T-helper 17 cell (primary cell): ENCODE data around the gene FBRS. TPM values are rescaled to one million over a fixed set of nuclear protein-coding genes. Genes with fewer than 3 reads are reported as not detected.

Experiments used
- ATAC-seq: fragments of 150-1000 bp; cut with Tn5 transposase; 2 replicates; pipeline ENCODE4 v1.10.0; 2021; ENCODE audit warnings: mild to moderate bottlenecking, moderate library complexity
- DNase-seq, 3 donors: peaks; one replicate each; pipeline versions ENCODE4 v3.0.0 to v3.0.0-alpha.2; 2020 to 2021
- H3K9me3 ChIP-seq: one replicate; pipeline ENCODE4 v1.7.0; 2013; ENCODE audit warnings: low read length, mild to moderate bottlenecking; ENCODE audit not compliant: control insufficient read depth, poor library complexity, severe bottlenecking
- H3K27ac Mint-ChIP-seq: one replicate; pipeline ENCODE4 v1.8.0; 2022; ENCODE audit warnings: mild to moderate bottlenecking, moderate library complexity, mixed read lengths
- H3K27me3 Mint-ChIP-seq: one replicate; pipeline ENCODE4 v1.8.0; 2022; ENCODE audit warnings: mixed read lengths
- H3K36me3 Mint-ChIP-seq: one replicate; pipeline ENCODE4 v1.8.0; 2022; ENCODE audit warnings: low read depth, mixed read lengths
- H3K4me1 Mint-ChIP-seq: one replicate; pipeline ENCODE4 v1.8.0; 2022; ENCODE audit warnings: mild to moderate bottlenecking, mixed read lengths
- H3K4me3 Mint-ChIP-seq: one replicate; pipeline ENCODE4 v1.8.0; 2022; ENCODE audit warnings: mild to moderate bottlenecking, moderate library complexity, mixed read lengths
- total RNA-seq, 4 donors: library from RNA in 2 of 4; stranded (reverse) in 2 of 4; gene quantifications; one replicate each; pipeline ENCODE4 v1.2.3 and lab custom pipeline; 2022 to 2026

FBRS gene
- total RNA-seq (100 to 1,000 TPM; 217 to 246 TPM), total RNA-seq (lab: John Stamatoyannopoulos, UW) (94.0 to 166 reads per million in 2 donors)

- Mint-ChIP-seq H3K4me3 (peak within 1 kb of the TSS; percentile 93), H3K27me3 (no peaks in the 10 kb centered on the region), H3K36me3 (peaks cover 10% of the 10 kb centered on the region), H3K27ac (peak within 1 kb of the TSS; percentile 99), H3K4me1 (peaks cover 41% of the 10 kb centered on the region)
- ATAC-seq (peak; percentile 76), DNase-seq (peak; percentile 99 to 100 (median 99))
- H3K9me3 ChIP-seq: no peaks in the 10 kb centered on the region
Measured at GRCh38 chr16:30657866-30658730, at the start of gene FBRS. FBRS (plus strand) TSS chr16:30658431; CDS start chr16:30659519, 1,088 bp downstream.

DNA sequence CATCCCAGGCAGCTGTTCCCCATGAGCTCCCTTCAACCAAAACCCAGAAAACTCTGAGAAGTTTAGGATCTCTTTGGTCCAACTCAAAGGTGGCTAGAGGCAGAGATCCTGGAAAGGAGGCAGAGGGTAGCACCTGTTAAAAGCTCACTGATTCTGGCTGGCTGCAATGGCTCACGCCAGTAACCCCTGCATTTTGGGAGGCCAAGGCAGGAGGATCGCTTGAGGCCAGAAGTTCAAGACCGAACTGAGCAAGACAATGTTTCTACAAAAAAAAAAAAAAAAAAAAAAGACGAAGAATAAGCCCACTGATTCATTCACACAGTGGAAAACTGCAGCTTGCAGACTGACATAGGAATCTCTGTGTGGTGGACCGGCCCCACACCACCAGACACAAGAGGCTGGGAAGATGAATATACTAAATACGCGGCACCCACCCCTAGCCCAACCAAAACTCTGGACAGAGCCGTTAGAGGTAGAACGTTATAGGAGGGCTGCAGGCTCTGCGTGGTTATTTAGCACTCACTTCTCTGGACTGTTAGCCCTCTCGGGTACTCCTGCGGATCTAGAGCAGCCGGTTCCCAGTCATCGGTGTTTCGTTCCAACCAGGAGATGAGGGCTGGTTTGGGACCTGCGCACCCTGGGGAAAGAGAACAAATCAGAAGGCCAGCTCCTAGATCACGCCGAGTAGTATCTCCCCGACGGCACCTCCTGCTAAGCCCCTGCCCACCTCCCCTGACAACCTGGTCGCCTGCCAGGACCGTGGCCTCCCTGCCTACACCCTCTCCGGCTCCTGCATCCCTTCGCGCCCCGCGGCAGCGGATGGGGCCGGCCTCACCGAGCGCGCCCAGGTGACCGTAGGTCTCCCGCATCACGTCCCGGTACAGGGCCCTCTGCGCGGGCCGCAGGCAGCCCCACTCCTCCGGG lies 49.0 kb upstream of the FBRS start:
- H3K27me3 Mint-ChIP-seq: no peaks in the 10 kb centered on the region
- DNase-seq (peak in 2 of 3 donors; percentile 29 to 30), ATAC-seq (peak; percentile 51)
- H3K27ac Mint-ChIP-seq: peak overlapping the region; percentile 92
- H3K4me3 Mint-ChIP-seq: peak overlapping the region; percentile 97
- no peaks in the 10 kb centered on the region for H3K9me3 ChIP-seq
- peaks cover 4% of the 10 kb centered on the region for H3K36me3 Mint-ChIP-seq
- H3K4me1 Mint-ChIP-seq: peaks cover 14% of the 10 kb centered on the region

DNA sequence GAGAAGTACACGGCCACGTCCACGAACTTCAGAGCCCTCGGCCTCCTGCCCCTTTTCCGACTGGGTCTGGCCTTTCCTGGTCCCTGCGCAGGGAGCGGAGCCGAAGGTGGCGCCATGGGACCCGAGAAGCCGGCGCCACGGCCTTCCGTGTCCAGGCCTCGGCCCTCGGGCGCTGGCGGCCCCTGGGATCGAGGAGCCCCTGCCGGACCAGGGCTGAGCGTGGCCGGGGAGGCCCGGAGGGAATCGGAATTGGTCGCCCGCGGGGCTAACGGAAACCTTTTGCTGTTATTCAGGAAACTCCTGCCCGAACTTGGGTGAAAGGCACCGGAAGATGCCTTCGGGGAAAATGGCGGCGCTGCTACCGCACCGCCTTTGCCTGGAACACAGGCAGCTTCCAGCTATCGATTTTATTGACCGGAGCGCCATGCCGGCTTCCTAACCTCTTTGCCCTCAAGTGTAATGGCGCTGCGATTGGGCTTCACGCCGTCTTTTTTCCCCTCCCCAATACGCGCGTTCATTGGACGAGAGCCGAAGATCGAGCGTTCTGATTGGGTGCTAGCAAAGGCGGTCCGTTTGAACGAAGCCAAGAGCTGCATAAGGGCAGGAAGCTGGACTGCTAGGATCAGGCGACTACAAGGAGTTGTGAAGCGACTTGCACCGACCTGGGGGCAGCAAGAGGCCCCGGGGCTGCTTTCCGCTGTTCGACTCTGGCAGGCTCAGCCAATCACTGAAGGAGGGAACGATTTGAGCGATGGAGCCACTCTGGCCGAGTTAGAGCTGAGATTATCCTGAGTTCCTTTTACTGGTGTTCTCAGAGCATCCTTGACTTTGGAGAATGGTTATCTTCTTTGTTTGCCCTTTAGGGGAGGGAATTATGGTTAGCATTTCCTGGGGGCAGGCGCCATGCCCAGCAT lies 48.0 kb upstream of the FBRS start, which contains the start of gene ZNF689:
Gene ZNF689 (minus strand): TSS at position 464 of the 914 bp plus-strand sequence. CDS start 348 bp downstream, at position 116.
- DNase-seq (peak; percentile 80 to 93 (median 90)), ATAC-seq (peak; percentile 90)
- no peaks in the 10 kb centered on the region for H3K36me3 Mint-ChIP-seq

GRCh38 chr16:30615358-30616091 lies 42.7 kb upstream of the FBRS start:
- H3K27ac Mint-ChIP-seq: no peak overlapping the region
- peaks cover under 1% of the 10 kb centered on the region for H3K4me1 Mint-ChIP-seq
- no peak overlapping the region for H3K4me3 Mint-ChIP-seq
- ATAC-seq (peak; percentile 88), DNase-seq (peak; percentile 46 to 68 (median 57))
- no peaks in the 10 kb centered on the region for H3K27me3 Mint-ChIP-seq
- H3K36me3 Mint-ChIP-seq: no peaks in the 10 kb centered on the region
- H3K9me3 ChIP-seq: no peaks in the 10 kb centered on the region

More for the DNA sequence above, 48.0 kb upstream of the FBRS start, which contains the start of gene ZNF689:
- Mint-ChIP-seq H3K27ac (peak within 1 kb of the TSS; percentile 92), H3K4me3 (peak within 1 kb of the TSS; percentile 97), H3K4me1 (peaks cover 14% of the 10 kb centered on the region), H3K27me3 (no peaks in the 10 kb centered on the region)
- no peaks in the 10 kb centered on the region for H3K9me3 ChIP-seq

- DNase-seq: no peak
- ATAC-seq: no peak
- no peaks in the 10 kb centered on the region for H3K36me3 Mint-ChIP-seq
- peaks cover 18% of the 10 kb centered on the region for H3K27me3 Mint-ChIP-seq
- no peaks in the 10 kb centered on the region for H3K4me1 Mint-ChIP-seq
- H3K4me3 Mint-ChIP-seq: no peak overlapping the region
- H3K9me3 ChIP-seq: no peaks in the 10 kb centered on the region
- no peak overlapping the region for H3K27ac Mint-ChIP-seq
Measured at GRCh38 chr16:30619202-30619601, 39.0 kb upstream of the FBRS start.

DNA sequence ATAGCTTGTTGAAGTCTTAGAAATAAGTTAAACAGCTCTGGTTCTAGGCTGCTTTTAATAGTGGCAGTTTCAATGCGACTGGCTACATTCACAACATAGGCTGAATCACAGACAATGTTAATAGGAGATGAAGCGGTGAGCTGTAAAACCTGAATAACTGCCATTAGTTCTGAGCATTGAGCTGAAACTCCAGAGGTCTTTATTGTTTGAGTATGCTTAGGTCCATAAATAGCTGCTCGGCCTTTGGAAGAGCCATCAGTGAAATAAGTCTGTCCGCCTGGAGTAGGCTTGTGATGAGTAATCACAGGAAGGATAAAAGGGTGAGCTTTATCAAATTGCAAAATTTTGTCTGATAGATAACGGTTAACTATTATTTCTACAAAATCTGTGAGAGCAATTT lies 38.6 kb upstream of the FBRS start:
- Mint-ChIP-seq H3K4me3 (no peak overlapping the region), H3K27me3 (peaks cover 18% of the 10 kb centered on the region), H3K27ac (no peak overlapping the region), H3K36me3 (no peaks in the 10 kb centered on the region), H3K4me1 (no peaks in the 10 kb centered on the region)
- DNase-seq (no peak), ATAC-seq (no peak)
- no peaks in the 10 kb centered on the region for H3K9me3 ChIP-seq

- no peaks in the 10 kb centered on the region for H3K4me1 Mint-ChIP-seq
- no peak overlapping the region for H3K4me3 Mint-ChIP-seq
- no peak overlapping the region for H3K27ac Mint-ChIP-seq
Measured at GRCh38 chr16:30620169-30620568, 38.1 kb upstream of the FBRS start.

DNA sequence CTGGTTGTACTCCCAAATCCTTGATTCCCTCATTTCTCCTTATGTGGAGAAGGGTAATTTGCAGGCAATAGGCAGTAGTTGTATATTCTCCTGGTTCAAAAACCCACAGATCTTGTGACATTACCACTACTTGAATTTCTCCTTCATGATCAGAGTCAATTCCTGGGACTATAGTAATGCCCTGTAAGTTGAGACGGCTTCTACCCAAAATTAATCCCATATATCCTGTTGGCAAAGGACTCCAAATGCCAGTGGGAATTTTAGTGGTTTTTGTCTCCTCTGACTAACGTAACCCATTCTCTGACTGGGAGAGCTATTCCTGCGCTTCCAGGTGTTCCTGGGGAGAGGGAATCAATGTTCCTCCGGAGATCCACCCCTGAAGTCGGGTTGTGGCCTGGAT lies 36.5 kb upstream of the FBRS start:
- no peaks in the 10 kb centered on the region for H3K36me3 Mint-ChIP-seq
- H3K4me1 Mint-ChIP-seq: no peaks in the 10 kb centered on the region
- ATAC-seq (no peak), DNase-seq (no peak)
- no peak overlapping the region for H3K27ac Mint-ChIP-seq
- no peaks in the 10 kb centered on the region for H3K9me3 ChIP-seq
- peaks cover 18% of the 10 kb centered on the region for H3K27me3 Mint-ChIP-seq
- no peak overlapping the region for H3K4me3 Mint-ChIP-seq

More at GRCh38 chr16:30620169-30620568, 38.1 kb upstream of the FBRS start:
- H3K9me3 ChIP-seq: no peaks in the 10 kb centered on the region
- DNase-seq (no peak), ATAC-seq (no peak)
- Mint-ChIP-seq H3K36me3 (no peaks in the 10 kb centered on the region), H3K27me3 (peaks cover 18% of the 10 kb centered on the region)

DNA sequence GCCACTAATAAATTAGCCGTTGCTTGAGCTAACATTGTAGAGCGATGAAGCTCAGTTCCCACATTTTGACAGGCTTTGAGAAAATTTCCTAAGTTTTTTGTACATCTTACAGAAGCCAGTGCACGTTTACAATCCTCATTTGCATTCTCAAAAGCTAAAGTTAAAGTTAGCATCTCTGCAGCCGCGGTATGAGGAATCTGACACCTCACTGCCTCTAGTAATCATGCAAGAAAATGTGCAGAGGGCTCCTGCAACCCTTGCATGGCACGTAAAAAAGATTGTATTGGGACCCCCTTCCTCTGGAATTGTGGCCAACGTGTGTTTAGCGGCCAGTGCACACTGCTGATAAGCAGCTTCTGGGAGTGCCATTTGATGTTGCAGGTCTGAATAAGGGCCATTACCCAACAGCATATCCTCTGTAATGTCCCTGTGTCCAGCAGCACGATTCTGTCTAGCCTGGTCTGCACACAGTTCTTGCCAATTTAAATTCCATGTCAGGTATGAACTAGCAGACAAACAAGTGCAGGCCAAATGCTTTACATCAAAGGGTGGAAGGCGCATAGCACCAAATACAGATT lies 35.7 kb upstream of the FBRS start:
- DNase-seq: no peak
- peaks cover 18% of the 10 kb centered on the region for H3K27me3 Mint-ChIP-seq
- no peaks in the 10 kb centered on the region for H3K4me1 Mint-ChIP-seq
- H3K36me3 Mint-ChIP-seq: no peaks in the 10 kb centered on the region
- H3K9me3 ChIP-seq: no peaks in the 10 kb centered on the region
- ATAC-seq: no peak
- H3K27ac Mint-ChIP-seq: no peak overlapping the region
- no peak overlapping the region for H3K4me3 Mint-ChIP-seq

DNA sequence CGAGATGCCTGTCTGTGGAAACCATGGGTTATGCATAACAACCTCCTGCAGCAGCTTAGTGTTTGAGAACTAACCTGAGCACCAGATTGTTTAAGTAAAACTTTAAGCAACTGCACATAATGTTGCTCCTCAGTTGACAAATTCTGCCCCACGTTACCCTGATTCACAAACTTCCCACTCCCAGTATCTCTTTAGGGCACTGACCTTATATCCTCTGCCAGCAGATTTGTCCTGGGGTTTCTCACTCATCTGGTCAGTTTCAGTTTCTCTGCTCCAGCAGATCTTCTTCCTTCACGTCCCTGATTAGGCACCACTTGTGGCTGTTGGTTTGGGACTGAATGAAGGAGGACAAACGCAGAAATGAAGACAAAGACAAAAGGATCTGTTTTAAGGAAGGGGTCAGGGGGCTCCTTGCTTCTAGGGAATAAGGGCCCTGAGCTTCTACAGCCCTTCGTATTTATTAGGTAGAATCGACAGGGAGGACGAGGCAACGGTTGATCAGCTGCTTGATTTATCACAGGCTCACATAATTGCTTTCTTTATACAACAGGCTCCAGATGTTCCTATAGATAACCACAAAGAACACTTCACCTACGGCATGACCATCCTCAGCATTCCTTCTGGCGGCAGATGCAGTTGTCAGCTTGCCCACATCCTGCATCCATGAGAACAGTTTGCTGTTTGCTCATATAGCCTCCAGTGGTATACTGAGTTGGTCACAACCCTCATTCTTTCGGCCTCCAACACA lies 34.5 kb upstream of the FBRS start:
- peaks cover 2% of the 10 kb centered on the region for H3K4me1 Mint-ChIP-seq
- H3K4me3 Mint-ChIP-seq: no peak overlapping the region
- no peak overlapping the region for H3K27ac Mint-ChIP-seq
- H3K27me3 Mint-ChIP-seq: peaks cover 18% of the 10 kb centered on the region
- H3K36me3 Mint-ChIP-seq: no peaks in the 10 kb centered on the region
- no peak for ATAC-seq
- no peaks in the 10 kb centered on the region for H3K9me3 ChIP-seq
- no peak for DNase-seq

DNA sequence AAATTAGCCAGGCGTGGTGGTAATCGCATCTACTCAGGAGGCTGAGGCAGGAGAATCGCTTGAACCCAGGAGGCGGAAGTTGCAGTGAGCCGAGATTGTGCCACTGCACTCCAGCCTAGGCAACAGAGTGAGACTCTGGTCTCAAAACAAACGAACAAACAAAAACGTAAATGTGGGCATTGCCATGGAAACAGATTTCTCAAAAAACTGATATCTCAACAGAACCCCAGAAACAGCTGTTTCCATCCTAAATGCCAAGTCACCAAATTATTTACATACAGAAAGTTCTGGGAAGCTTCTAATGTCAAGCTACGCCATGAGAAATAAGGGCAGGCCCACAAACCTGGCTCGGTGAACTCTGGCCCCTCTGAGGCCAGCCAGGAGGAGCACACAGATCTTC lies 32.0 kb upstream of the FBRS start:
- ATAC-seq: no peak
- Mint-ChIP-seq H3K4me1 (peaks cover 5% of the 10 kb centered on the region), H3K27ac (peak overlapping the region; percentile 19), H3K36me3 (no peaks in the 10 kb centered on the region), H3K27me3 (peaks cover 18% of the 10 kb centered on the region), H3K4me3 (no peak overlapping the region)
- no peaks in the 10 kb centered on the region for H3K9me3 ChIP-seq
- no peak for DNase-seq
